Liver (tissue), 9 donors: ENCODE data around the gene CLIP2. TPM values are rescaled to one million over a fixed set of nuclear protein-coding genes. Genes with fewer than 3 reads are reported as not detected.

Experiments used
- DNase-seq: peaks from one replicate; pipeline ENCODE4 v3.0.0-alpha.2; 2017; ENCODE audit warnings: low spot score
- H3K27ac ChIP-seq, 2 donors: one replicate each; pipeline ENCODE4 v1.7.0; 2013; ENCODE audit warnings: inconsistent platforms in 2 of 2, low read length in 2 of 2, control low read depth in 1 of 2, low read depth in 1 of 2, mild to moderate bottlenecking in 1 of 2
- H3K27me3 ChIP-seq, 4 donors: one replicate each; pipeline versions ENCODE4 v1.6.1 to v1.7.0; 2013; ENCODE audit warnings: low read length in 3 of 4, inconsistent platforms in 1 of 4, mild to moderate bottlenecking in 1 of 4, moderate library complexity in 1 of 4; ENCODE audit not compliant: control insufficient read depth in 4 of 4, insufficient read depth in 4 of 4
- H3K36me3 ChIP-seq, 4 donors: one replicate each; pipeline versions ENCODE4 v1.6.1 to v1.7.0; 2013; ENCODE audit warnings: low read length in 3 of 4, mild to moderate bottlenecking in 3 of 4, low read depth in 1 of 4, moderate library complexity in 1 of 4; ENCODE audit not compliant: control insufficient read depth in 4 of 4, insufficient read depth in 3 of 4
- H3K4me1 ChIP-seq, 4 donors: one replicate each; pipeline versions ENCODE4 v1.6.1 to v1.7.0; 2013; ENCODE audit warnings: low read length in 3 of 4, mild to moderate bottlenecking in 3 of 4, moderate library complexity in 1 of 4; ENCODE audit not compliant: control insufficient read depth in 4 of 4, insufficient read depth in 4 of 4
- H3K4me3 ChIP-seq, 3 donors: one replicate each; pipeline versions ENCODE4 v1.6.1 to v1.7.0; 2013; ENCODE audit warnings: low read length in 3 of 3, control low read depth in 1 of 3, low read depth in 1 of 3, mild to moderate bottlenecking in 1 of 3
- H3K9ac ChIP-seq, 2 donors: one replicate each; pipeline ENCODE4 v1.7.0; 2013; ENCODE audit warnings: low read length in 2 of 2, mild to moderate bottlenecking in 2 of 2, moderate library complexity in 2 of 2, control low read depth in 1 of 2, low read depth in 1 of 2
- H3K9me3 ChIP-seq, 4 donors: one replicate each; pipeline versions ENCODE4 v1.6.1 to v1.7.0; 2013; ENCODE audit warnings: low read length in 3 of 4; ENCODE audit not compliant: control insufficient read depth in 4 of 4
- ATF3 ChIP-seq: IDR thresholded peaks from 2 replicates; pipeline ENCODE4 v1.6.1; 2016; ENCODE audit warnings: antibody characterized with exemption
- CTCF ChIP-seq: fragments of 150-350 bp; IDR thresholded peaks from 2 replicates; pipeline ENCODE4 v1.5.1; 2017; ENCODE audit warnings: improper control_type of control experiment, low read depth, low read length; ENCODE audit not compliant: missing input control
- FOXA2 ChIP-seq: IDR thresholded peaks from 2 replicates; pipeline ENCODE4 v1.6.1; 2016; ENCODE audit warnings: antibody characterized with exemption
- HNF4A ChIP-seq, 2 donors: conservative IDR thresholded peaks; 2 replicates each; pipeline ENCODE4 v1.6.1; 2016; ENCODE audit warnings: antibody characterized with exemption in 2 of 2, mild to moderate bottlenecking in 2 of 2
- MAX ChIP-seq: IDR thresholded peaks from 2 replicates; pipeline ENCODE4 v1.6.1; 2016; ENCODE audit warnings: antibody characterized with exemption
- REST ChIP-seq: IDR thresholded peaks from 2 replicates; pipeline ENCODE4 v1.6.1; 2016; ENCODE audit warnings: antibody characterized with exemption, mild to moderate bottlenecking
- RXRA ChIP-seq, 2 donors: IDR thresholded peaks; 2 replicates each; pipeline ENCODE4 v1.6.1; 2017 to 2018; ENCODE audit warnings: antibody characterized with exemption in 2 of 2, mild to moderate bottlenecking in 1 of 2
- YY1 ChIP-seq: IDR thresholded peaks from 2 replicates; pipeline ENCODE4 v1.6.1; 2016; ENCODE audit warnings: antibody characterized with exemption, mild to moderate bottlenecking
- ZBTB33 ChIP-seq: IDR thresholded peaks from 2 replicates; pipeline ENCODE4 v1.6.1; 2016; ENCODE audit warnings: antibody characterized with exemption
- WGBS: extraction: QIAGEN DNeasy Blood & Tissue Kit; methylation state at CpG from one replicate; pipeline ENCODE4 v1.1.7; 2013; 5-methylcytosine and 5-hydroxymethylcytosine counted together
- polyA plus RNA-seq, 2 donors: library from polyadenylated mRNA; stranded (reverse) in 1 of 2; unstranded in 1 of 2; fragments of 200-250 nt in 1 of 2; fragments of >200 nt in 1 of 2; fragmentation: Nextera tagmentation in 1 of 2; extraction: Ambion mirVana in 1 of 2; gene quantifications; one replicate each; pipeline versions ENCODE4 v1.2.1 to v1.2.3, GENCODE V29; 2013 to 2015
- total RNA-seq, 2 donors: library from RNA; depleted of rRNA; stranded (reverse); fragments of >200 nt; gene quantifications; one replicate each; pipeline ENCODE4 v1.2.3, GENCODE V29; 2014
- donor health status: healthy.
- donor health status: healthy.
- donor health status: healthy.
- donor health status: healthy.
- donor health status: healthy.

The CLIP2 gene
- total and polyA plus RNA-seq, 4 donors, result 1.4 to 6.3 (median 2.5) TPM

- no peak for TF ChIP-seq RXRA (IDR thresholded peaks at IDR 0.05)
- no peak for TF ChIP-seq YY1
- no peak for TF ChIP-seq FOXA2
- no peak for TF ChIP-seq MAX
- no peak for TF ChIP-seq ATF3
- no peak for TF ChIP-seq ZBTB33
These were observed 115.1 kb downstream of the CLIP2 start (continued) for GRCh38 chr7:74404388-74404700.

- Histone ChIP-seq H3K9ac (no peak overlapping the region), H3K36me3 (no peaks in the 10 kb centered on the region), H3K4me3 (no peak overlapping the region), H3K27ac (no peak overlapping the region), H3K9me3 (no peaks in the 10 kb centered on the region), H3K27me3 (no peaks in the 10 kb centered on the region), H3K4me1 (peaks cover 0 to 2% (median 1%) of the 10 kb centered on the region in 4 donors)
- TF ChIP-seq ZBTB33, result no peak
- no peak for TF ChIP-seq FOXA2
- TF ChIP-seq CTCF, result no peak
- TF ChIP-seq HNF4A (conservative IDR thresholded peaks at IDR 0.05), result no peak
- no peak for TF ChIP-seq RXRA (IDR thresholded peaks at IDR 0.05)
- TF ChIP-seq REST, result no peak
- WGBS, result 86% methylated on average over 15 of the region's 15 CpGs
- no peak for DNase-seq
These were observed 115.5 kb downstream of the CLIP2 start for GRCh38 chr7:74404741-74405140.
